Cardiac septum (tissue), 1 donor: Measurements from ENCODE around the gene ALG8. TPM values are rescaled to one million over a fixed set of nuclear protein-coding genes. Genes with fewer than 3 reads are reported as not detected.

Experiments
- DNase-seq: peaks from one replicate; pipeline ENCODE4 v3.0.0-alpha.2; 2020; ENCODE audit warnings: low spot score
- intact Hi-C: fragments of 100-400 bp; cut with DNase I; formaldehyde crosslinking; loops from one replicate; pipeline ENCODE4 v1.14.0; 2022
- total RNA-seq: library from RNA; stranded (reverse); fragmentation: NEBNext Ultra II Directional; extraction: Animal tissue kit (Norgen Biotek cat#: 25700); gene quantifications from one replicate; pipeline ENCODE4 v1.2.1, GENCODE V29; 2021
- donor health status: DM: no; HTN: no; CAD: no.

Gene ALG8
- total RNA-seq, 1 donor from 2014 or later: 15.4 TPM

GRCh38 chr11:78057462-78058055 is 81.9 kb downstream of the ALG8 start:
- intact Hi-C loops: no loop called here

DNA sequence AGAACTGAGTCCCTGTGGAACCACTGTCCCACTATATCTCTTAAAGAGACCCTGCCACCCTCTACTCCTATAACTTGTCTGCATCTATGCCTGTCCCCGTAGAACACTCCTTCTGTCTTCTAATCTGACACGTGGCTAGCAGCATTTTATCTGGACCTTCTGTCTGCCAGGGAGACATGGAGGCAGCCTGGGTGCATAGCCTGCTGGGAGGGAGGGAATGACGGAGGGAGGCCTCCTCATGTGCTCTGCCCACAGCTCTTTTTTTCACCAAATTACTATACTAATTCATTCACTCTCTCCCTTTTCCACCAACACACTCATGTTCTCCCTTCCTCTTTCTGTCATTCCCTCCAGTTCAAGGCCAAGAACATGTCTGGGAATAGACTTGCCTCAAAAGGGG is 83.3 kb downstream of the ALG8 start:
- intact Hi-C loops: no loop called here
- DNase-seq: no peak

More at GRCh38 chr11:78057462-78058055, 81.9 kb downstream of the ALG8 start:
- no peak for DNase-seq

DNA sequence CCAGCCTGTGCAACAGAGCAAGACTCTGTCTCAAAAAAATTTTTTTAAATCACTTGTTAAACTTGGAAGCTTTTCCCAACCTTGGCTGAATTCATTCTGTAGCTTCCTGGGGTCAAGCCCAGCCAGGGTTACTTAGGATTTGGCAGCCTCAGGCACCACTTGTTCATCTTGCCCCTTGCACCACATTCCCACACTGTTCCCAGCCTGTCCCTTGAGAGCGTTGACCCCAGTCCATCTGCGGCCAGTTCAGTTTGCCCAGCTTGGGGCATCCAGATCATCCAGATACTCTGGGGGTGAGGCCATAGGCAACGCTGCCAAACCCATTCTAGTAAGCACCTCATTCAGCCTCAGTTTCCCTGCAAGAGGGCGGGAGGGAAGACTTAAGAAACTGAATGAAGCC is 84.5 kb downstream of the ALG8 start:
- no peak for DNase-seq
- intact Hi-C loops: no loop called here

- DNase-seq: no peak
- intact Hi-C loops: no loop called here
These were observed 88.2 kb downstream of the ALG8 start for GRCh38 chr11:78050964-78051831.

Other genes with a start within 250 kb of the ALG8 start
- 19.3 TPM for gene INTS4, start 145.0 kb downstream of the ALG8 start, total RNA-seq
- gene KCTD14, start 116.3 kb downstream of the ALG8 start, total RNA-seq: 0.13 TPM
- gene THRSP, start 75.8 kb downstream of the ALG8 start, total RNA-seq: 2.0 TPM
- gene NDUFC2, start 59.8 kb downstream of the ALG8 start, total RNA-seq: 225 TPM
- gene KCTD21, start 49.0 kb upstream of the ALG8 start, total RNA-seq: 8.5 TPM
- 8.9 TPM for gene USP35, start 49.3 kb upstream of the ALG8 start, total RNA-seq